Measurements from ENCODE around the gene IL1RN. TPM values are rescaled to one million over a fixed set of nuclear protein-coding genes. Genes with fewer than 3 reads are reported as not detected.

Gene IL1RN
- polyA plus RNA-seq, 1 donor from 2014 or later, result not detected

GRCh38 chr2:113167115-113167932, 39.9 kb downstream of the IL1RN start:
- H3K9me3 ChIP-seq (ENCODE audit: low read length), result no peaks in the 10 kb centered on the region
- no peak overlapping the region for H3K27ac ChIP-seq (ENCODE audit: low read length)
- no peaks in the 10 kb centered on the region for H3K27me3 ChIP-seq (ENCODE audit: insufficient read depth, low read depth, low read length)
- H3K79me2 ChIP-seq (replicated peaks; ENCODE audit: insufficient read depth, low read length), result no peaks in the 10 kb centered on the region
- H4K20me1 ChIP-seq (ENCODE audit: insufficient read depth), result no peaks in the 10 kb centered on the region
- no peak overlapping the region for H2AFZ ChIP-seq (ENCODE audit: low read depth, low read length)
- no peaks in the 10 kb centered on the region for H3K36me3 ChIP-seq (ENCODE audit: insufficient read depth, low read length)
- no peaks in the 10 kb centered on the region for H3F3A ChIP-seq (ENCODE audit: insufficient read depth, low read length, poor library complexity, severe bottlenecking)
- no peak overlapping the region for H3K4me3 ChIP-seq (ENCODE audit: low read length)
- H3K9ac ChIP-seq (ENCODE audit: low read length), result no peak overlapping the region
- H3K4me2 ChIP-seq (ENCODE audit: low read length), result no peak overlapping the region
- H3K9me2 ChIP-seq (ENCODE audit: insufficient read depth, low read length), result no peaks in the 10 kb centered on the region
- no peak for TF ChIP-seq RAD21 (conservative IDR thresholded peaks at IDR 0.05)
- no peak for TF ChIP-seq EZH2 (IDR thresholded peaks at IDR 0.05; ENCODE audit: borderline replicate concordance, insufficient read depth, low read length, poor library complexity, severe bottlenecking)
- TF ChIP-seq TAF1 (IDR thresholded peaks at IDR 0.05; ENCODE audit: low read depth), result no peak
- no peak for TF ChIP-seq POLR2AphosphoS5 (IDR thresholded peaks at IDR 0.05)
- TF ChIP-seq SMC3 (conservative IDR thresholded peaks at IDR 0.05; ENCODE audit: poor library complexity), result no peak
- no peak for TF ChIP-seq MXI1 (conservative IDR thresholded peaks at IDR 0.05; ENCODE audit: poor library complexity, severe bottlenecking)
- TF ChIP-seq, protein P1, sequence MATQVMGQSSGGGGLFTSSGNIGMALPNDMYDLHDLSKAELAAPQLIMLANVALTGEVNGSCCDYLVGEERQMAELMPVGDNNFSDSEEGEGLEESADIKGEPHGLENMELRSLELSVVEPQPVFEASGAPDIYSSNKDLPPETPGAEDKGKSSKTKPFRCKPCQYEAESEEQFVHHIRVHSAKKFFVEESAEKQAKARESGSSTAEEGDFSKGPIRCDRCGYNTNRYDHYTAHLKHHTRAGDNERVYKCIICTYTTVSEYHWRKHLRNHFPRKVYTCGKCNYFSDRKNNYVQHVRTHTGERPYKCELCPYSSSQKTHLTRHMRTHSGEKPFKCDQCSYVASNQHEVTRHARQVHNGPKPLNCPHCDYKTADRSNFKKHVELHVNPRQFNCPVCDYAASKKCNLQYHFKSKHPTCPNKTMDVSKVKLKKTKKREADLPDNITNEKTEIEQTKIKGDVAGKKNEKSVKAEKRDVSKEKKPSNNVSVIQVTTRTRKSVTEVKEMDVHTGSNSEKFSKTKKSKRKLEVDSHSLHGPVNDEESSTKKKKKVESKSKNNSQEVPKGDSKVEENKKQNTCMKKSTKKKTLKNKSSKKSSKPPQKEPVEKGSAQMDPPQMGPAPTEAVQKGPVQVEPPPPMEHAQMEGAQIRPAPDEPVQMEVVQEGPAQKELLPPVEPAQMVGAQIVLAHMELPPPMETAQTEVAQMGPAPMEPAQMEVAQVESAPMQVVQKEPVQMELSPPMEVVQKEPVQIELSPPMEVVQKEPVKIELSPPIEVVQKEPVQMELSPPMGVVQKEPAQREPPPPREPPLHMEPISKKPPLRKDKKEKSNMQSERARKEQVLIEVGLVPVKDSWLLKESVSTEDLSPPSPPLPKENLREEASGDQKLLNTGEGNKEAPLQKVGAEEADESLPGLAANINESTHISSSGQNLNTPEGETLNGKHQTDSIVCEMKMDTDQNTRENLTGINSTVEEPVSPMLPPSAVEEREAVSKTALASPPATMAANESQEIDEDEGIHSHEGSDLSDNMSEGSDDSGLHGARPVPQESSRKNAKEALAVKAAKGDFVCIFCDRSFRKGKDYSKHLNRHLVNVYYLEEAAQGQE (IDR thresholded peaks at IDR 0.05; ENCODE audit: borderline replicate concordance), result no peak
- TF ChIP-seq, protein P2, sequence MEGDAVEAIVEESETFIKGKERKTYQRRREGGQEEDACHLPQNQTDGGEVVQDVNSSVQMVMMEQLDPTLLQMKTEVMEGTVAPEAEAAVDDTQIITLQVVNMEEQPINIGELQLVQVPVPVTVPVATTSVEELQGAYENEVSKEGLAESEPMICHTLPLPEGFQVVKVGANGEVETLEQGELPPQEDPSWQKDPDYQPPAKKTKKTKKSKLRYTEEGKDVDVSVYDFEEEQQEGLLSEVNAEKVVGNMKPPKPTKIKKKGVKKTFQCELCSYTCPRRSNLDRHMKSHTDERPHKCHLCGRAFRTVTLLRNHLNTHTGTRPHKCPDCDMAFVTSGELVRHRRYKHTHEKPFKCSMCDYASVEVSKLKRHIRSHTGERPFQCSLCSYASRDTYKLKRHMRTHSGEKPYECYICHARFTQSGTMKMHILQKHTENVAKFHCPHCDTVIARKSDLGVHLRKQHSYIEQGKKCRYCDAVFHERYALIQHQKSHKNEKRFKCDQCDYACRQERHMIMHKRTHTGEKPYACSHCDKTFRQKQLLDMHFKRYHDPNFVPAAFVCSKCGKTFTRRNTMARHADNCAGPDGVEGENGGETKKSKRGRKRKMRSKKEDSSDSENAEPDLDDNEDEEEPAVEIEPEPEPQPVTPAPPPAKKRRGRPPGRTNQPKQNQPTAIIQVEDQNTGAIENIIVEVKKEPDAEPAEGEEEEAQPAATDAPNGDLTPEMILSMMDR (IDR thresholded peaks at IDR 0.05; ENCODE audit: poor library complexity, severe bottlenecking), result no peak
- TF ChIP-seq EP300 (conservative IDR thresholded peaks at IDR 0.05; ENCODE audit: poor library complexity, severe bottlenecking), result no peak

- no peaks in the 10 kb centered on the region for H3K36me3 ChIP-seq (ENCODE audit: insufficient read depth, low read length)
- H3K79me2 ChIP-seq (replicated peaks; ENCODE audit: insufficient read depth, low read length), result no peaks in the 10 kb centered on the region
- TF ChIP-seq MXI1 (conservative IDR thresholded peaks at IDR 0.05; ENCODE audit: poor library complexity, severe bottlenecking) (no peak), TAF1 (IDR thresholded peaks at IDR 0.05; ENCODE audit: low read depth) (no peak), SMC3 (conservative IDR thresholded peaks at IDR 0.05; ENCODE audit: poor library complexity) (no peak), RAD21 (conservative IDR thresholded peaks at IDR 0.05) (no peak), EP300 (conservative IDR thresholded peaks at IDR 0.05; ENCODE audit: poor library complexity, severe bottlenecking) (no peak), EZH2 (IDR thresholded peaks at IDR 0.05; ENCODE audit: borderline replicate concordance, insufficient read depth, low read length, poor library complexity, severe bottlenecking) (no peak), POLR2AphosphoS5 (IDR thresholded peaks at IDR 0.05) (no peak)
- TF ChIP-seq, protein P2 (IDR thresholded peaks at IDR 0.05; ENCODE audit: poor library complexity, severe bottlenecking), result no peak
- TF ChIP-seq, protein P1 (IDR thresholded peaks at IDR 0.05; ENCODE audit: borderline replicate concordance), result no peak
- no peak overlapping the region for H3K4me2 ChIP-seq (ENCODE audit: low read length)
- H4K20me1 ChIP-seq (ENCODE audit: insufficient read depth), result no peaks in the 10 kb centered on the region
- H3K27ac ChIP-seq (ENCODE audit: low read length), result no peak overlapping the region
- no peak overlapping the region for H3K4me3 ChIP-seq (ENCODE audit: low read length)
- H3K27me3 ChIP-seq (ENCODE audit: insufficient read depth, low read depth, low read length), result no peaks in the 10 kb centered on the region
- H3K9me3 ChIP-seq (ENCODE audit: low read length), result no peaks in the 10 kb centered on the region
- H3F3A ChIP-seq (ENCODE audit: insufficient read depth, low read length, poor library complexity, severe bottlenecking), result no peaks in the 10 kb centered on the region
- H3K9ac ChIP-seq (ENCODE audit: low read length), result no peak overlapping the region
- H2AFZ ChIP-seq (ENCODE audit: low read depth, low read length), result no peak overlapping the region
- no peaks in the 10 kb centered on the region for H3K9me2 ChIP-seq (ENCODE audit: insufficient read depth, low read length)
Measured at GRCh38 chr2:113167962-113168340, 40.6 kb downstream of the IL1RN start.

Measured in neural cell (in vitro differentiated cells).